SK-N-SH (cell line): ENCODE results near the gene PTBP1.
"Not testable (repeated sequence)": the region's sequence is repeated elsewhere in the genome, so short reads cannot be mapped to it uniquely, and the experiment has no call there.

Source experiments
- FOXM1 ChIP-seq: IDR thresholded peaks from 2 replicates; pipeline ENCODE4 v1.4.0; 2012; ENCODE audit warnings: low read depth, mild to moderate bottlenecking
- GABPA ChIP-seq: IDR thresholded peaks from 2 replicates; pipeline ENCODE4 v1.4.0; 2012; ENCODE audit warnings: low read depth, mild to moderate bottlenecking
- MAX ChIP-seq: IDR thresholded peaks from 2 replicates; pipeline ENCODE4 v1.4.0; 2012; ENCODE audit warnings: low read depth
- NFIC ChIP-seq: IDR thresholded peaks from 2 replicates; pipeline ENCODE4 v1.4.0; 2012; ENCODE audit warnings: borderline replicate concordance
- POLR2AphosphoS5 ChIP-seq: IDR thresholded peaks from 2 replicates; pipeline ENCODE4 v1.6.1; 2012; ENCODE audit warnings: low read depth, low read length
- RXRA ChIP-seq: IDR thresholded peaks from 2 replicates; pipeline ENCODE4 v1.4.0; 2012; ENCODE audit warnings: low read depth, mild to moderate bottlenecking, borderline replicate concordance
- TAF1 ChIP-seq: IDR thresholded peaks from 2 replicates; pipeline ENCODE4 v1.6.1; 2012; ENCODE audit warnings: low read depth, mild to moderate bottlenecking, low read length, moderate library complexity, borderline replicate concordance
- TEAD4 ChIP-seq: IDR thresholded peaks from 2 replicates; pipeline ENCODE4 v1.4.0; 2012; ENCODE audit warnings: mild to moderate bottlenecking, borderline replicate concordance; ENCODE audit not compliant: insufficient read depth
- ZBTB33 ChIP-seq: IDR thresholded peaks from 2 replicates; pipeline ENCODE4 v1.4.0; 2012; ENCODE audit warnings: low read depth, borderline replicate concordance
- TF ChIP-seq, protein P1 (sequence below): fragments of 200-600 bp; sonication (generic); IDR thresholded peaks from 2 replicates; pipeline ENCODE4 v1.6.1; 2017; ENCODE audit warnings: antibody characterized with exemption, mild to moderate bottlenecking, moderate library complexity
- TF ChIP-seq, protein P2 (sequence below): IDR thresholded peaks from 2 replicates; pipeline ENCODE4 v1.6.1; 2012; ENCODE audit warnings: mild to moderate bottlenecking, low read depth, low read length, moderate library complexity

DNA sequence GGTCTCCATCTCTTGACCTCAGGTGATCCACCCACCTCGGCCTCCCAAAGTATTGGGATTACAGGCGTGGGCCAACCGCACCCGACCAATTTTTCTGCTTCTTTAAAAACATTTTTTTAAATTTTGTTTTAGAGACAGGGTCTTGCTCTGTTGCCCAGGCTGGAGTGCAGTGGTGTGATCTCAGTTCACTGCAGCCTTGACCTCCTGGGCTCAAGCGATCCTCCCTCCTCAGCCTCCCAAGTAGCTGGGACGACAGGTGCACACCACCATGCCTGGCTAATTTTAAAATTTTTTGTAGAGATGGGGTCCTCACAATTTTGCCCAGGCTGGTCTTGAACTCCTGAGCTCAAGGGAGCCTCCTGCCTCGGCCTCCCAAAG lies 45.5 kb downstream of the PTBP1 start:
- not testable (repeated sequence) for TF ChIP-seq POLR2AphosphoS5, FOXM1, TEAD4, ZBTB33, TAF1, NFIC, RXRA, GABPA, MAX
- TF ChIP-seq, protein P1, sequence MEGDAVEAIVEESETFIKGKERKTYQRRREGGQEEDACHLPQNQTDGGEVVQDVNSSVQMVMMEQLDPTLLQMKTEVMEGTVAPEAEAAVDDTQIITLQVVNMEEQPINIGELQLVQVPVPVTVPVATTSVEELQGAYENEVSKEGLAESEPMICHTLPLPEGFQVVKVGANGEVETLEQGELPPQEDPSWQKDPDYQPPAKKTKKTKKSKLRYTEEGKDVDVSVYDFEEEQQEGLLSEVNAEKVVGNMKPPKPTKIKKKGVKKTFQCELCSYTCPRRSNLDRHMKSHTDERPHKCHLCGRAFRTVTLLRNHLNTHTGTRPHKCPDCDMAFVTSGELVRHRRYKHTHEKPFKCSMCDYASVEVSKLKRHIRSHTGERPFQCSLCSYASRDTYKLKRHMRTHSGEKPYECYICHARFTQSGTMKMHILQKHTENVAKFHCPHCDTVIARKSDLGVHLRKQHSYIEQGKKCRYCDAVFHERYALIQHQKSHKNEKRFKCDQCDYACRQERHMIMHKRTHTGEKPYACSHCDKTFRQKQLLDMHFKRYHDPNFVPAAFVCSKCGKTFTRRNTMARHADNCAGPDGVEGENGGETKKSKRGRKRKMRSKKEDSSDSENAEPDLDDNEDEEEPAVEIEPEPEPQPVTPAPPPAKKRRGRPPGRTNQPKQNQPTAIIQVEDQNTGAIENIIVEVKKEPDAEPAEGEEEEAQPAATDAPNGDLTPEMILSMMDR, result not testable (repeated sequence)
- TF ChIP-seq, protein P2, sequence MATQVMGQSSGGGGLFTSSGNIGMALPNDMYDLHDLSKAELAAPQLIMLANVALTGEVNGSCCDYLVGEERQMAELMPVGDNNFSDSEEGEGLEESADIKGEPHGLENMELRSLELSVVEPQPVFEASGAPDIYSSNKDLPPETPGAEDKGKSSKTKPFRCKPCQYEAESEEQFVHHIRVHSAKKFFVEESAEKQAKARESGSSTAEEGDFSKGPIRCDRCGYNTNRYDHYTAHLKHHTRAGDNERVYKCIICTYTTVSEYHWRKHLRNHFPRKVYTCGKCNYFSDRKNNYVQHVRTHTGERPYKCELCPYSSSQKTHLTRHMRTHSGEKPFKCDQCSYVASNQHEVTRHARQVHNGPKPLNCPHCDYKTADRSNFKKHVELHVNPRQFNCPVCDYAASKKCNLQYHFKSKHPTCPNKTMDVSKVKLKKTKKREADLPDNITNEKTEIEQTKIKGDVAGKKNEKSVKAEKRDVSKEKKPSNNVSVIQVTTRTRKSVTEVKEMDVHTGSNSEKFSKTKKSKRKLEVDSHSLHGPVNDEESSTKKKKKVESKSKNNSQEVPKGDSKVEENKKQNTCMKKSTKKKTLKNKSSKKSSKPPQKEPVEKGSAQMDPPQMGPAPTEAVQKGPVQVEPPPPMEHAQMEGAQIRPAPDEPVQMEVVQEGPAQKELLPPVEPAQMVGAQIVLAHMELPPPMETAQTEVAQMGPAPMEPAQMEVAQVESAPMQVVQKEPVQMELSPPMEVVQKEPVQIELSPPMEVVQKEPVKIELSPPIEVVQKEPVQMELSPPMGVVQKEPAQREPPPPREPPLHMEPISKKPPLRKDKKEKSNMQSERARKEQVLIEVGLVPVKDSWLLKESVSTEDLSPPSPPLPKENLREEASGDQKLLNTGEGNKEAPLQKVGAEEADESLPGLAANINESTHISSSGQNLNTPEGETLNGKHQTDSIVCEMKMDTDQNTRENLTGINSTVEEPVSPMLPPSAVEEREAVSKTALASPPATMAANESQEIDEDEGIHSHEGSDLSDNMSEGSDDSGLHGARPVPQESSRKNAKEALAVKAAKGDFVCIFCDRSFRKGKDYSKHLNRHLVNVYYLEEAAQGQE, result not testable (repeated sequence)
